Measurements from ENCODE around the gene ETS1.

Gene ETS1

DNA sequence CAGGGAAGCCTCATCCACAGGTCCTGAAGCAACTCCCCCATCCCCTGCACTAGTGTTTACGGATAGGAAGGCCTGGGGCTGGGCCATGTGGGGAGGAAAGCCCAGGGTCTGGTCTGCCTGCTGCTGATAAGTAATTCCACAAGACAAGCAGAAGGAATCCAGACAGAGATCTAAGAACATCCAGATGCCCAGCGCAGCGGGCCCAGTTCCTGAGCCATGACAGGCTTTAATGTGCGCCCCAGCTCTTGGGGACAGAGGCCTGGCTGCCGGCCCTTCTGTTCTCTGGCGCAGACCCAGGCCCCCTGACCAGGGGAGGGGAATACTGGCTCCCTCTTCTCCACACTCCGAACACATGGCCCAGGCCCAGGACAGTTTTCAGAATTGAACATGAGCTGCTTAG, 28.8 kb upstream of the ETS1 start:
- Histone ChIP-seq H3K36me3 (replicated peaks; ENCODE audit: low read depth, low read length) (no peaks in the 10 kb centered on the region), H4K20me1 (ENCODE audit: insufficient read depth, low read length) (no peaks in the 10 kb centered on the region), H2AFZ (ENCODE audit: low read depth, low read length) (no peak overlapping the region), H3K9ac (ENCODE audit: low read length) (no peak overlapping the region), H3K27ac (ENCODE audit: low read length) (no peak overlapping the region), H3K79me2 (ENCODE audit: low read length) (no peaks in the 10 kb centered on the region), H3K9me3 (ENCODE audit: insufficient read depth, low read length) (peaks cover 5% of the 10 kb centered on the region; the same call in 1 of the 2 replicates), H3K4me2 (ENCODE audit: low read length) (no peak overlapping the region), H3K4me3 (ENCODE audit: low read length) (no peak overlapping the region), H3K4me1 (ENCODE audit: low read length) (peaks cover 44% of the 10 kb centered on the region), H3K27me3 (ENCODE audit: low read depth, low read length) (no peaks in the 10 kb centered on the region)
- TF ChIP-seq EZH2phosphoT487 (IDR thresholded peaks at IDR 0.05; ENCODE audit: low read depth): no peak
- TF ChIP-seq, protein P1, sequence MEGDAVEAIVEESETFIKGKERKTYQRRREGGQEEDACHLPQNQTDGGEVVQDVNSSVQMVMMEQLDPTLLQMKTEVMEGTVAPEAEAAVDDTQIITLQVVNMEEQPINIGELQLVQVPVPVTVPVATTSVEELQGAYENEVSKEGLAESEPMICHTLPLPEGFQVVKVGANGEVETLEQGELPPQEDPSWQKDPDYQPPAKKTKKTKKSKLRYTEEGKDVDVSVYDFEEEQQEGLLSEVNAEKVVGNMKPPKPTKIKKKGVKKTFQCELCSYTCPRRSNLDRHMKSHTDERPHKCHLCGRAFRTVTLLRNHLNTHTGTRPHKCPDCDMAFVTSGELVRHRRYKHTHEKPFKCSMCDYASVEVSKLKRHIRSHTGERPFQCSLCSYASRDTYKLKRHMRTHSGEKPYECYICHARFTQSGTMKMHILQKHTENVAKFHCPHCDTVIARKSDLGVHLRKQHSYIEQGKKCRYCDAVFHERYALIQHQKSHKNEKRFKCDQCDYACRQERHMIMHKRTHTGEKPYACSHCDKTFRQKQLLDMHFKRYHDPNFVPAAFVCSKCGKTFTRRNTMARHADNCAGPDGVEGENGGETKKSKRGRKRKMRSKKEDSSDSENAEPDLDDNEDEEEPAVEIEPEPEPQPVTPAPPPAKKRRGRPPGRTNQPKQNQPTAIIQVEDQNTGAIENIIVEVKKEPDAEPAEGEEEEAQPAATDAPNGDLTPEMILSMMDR (IDR thresholded peaks at IDR 0.05; ENCODE audit: low read depth, low read length): no peak

DNA sequence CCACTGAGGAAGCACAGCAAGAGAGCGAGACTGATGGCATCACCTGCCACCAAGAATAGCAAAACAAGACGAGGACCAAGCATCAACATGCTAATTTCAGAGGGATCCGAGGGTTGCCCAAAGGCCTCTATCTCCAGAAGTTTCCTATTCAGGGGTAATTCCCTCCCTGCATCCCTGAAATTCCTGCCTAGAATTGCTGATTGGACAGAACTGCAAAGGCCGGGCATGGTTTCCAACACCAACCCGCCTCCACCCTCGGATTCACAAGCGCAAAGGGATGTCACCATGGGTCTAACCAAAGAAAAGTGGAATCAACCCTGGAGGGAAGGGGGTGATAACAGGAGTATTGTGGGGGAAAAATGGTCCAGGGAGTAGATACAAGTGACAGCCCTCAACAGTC, 28.3 kb upstream of the ETS1 start:
- peaks cover 5% of the 10 kb centered on the region; the same call in 1 of the 2 replicates for H3K9me3 ChIP-seq (ENCODE audit: insufficient read depth, low read length)
- no peak overlapping the region for H3K4me3 ChIP-seq (ENCODE audit: low read length)
- TF ChIP-seq, protein P1 (IDR thresholded peaks at IDR 0.05; ENCODE audit: low read depth, low read length): no peak
- TF ChIP-seq EZH2phosphoT487 (IDR thresholded peaks at IDR 0.05; ENCODE audit: low read depth): no peak
- peaks cover 43% of the 10 kb centered on the region for H3K4me1 ChIP-seq (ENCODE audit: low read length)
- no peak overlapping the region for H3K27ac ChIP-seq (ENCODE audit: low read length)
- no peaks in the 10 kb centered on the region for H3K36me3 ChIP-seq (replicated peaks; ENCODE audit: low read depth, low read length)
- no peaks in the 10 kb centered on the region for H3K79me2 ChIP-seq (ENCODE audit: low read length)
- no peak overlapping the region for H2AFZ ChIP-seq (ENCODE audit: low read depth, low read length)
- H3K9ac ChIP-seq (ENCODE audit: low read length): no peak overlapping the region
- H4K20me1 ChIP-seq (ENCODE audit: insufficient read depth, low read length): no peaks in the 10 kb centered on the region
- no peaks in the 10 kb centered on the region for H3K27me3 ChIP-seq (ENCODE audit: low read depth, low read length)
- H3K4me2 ChIP-seq (ENCODE audit: low read length): no peak overlapping the region

DNA sequence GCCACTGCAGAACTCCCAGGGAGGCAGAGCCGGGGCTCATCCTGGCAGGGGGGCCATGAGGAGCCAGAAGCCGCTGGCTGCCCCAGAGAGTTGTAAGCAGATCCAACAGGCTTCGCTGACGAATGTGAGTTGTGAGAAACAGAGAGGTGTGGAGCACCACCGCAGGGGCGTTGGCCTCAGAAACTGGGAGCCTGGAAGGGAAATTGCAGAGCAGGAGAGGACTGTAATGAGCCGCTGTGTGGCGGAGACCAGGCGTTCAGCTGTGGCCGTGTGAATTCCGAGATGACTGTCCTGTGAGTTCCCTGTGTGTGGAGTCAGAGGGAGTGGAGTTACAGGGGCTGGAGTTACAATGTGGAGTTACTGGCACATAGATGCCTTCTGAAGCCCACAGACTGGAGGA, 27.7 kb upstream of the ETS1 start:
- H3K27ac ChIP-seq (ENCODE audit: low read length): no peak overlapping the region
- H3K9me3 ChIP-seq (ENCODE audit: insufficient read depth, low read length): peaks cover 5% of the 10 kb centered on the region; the same call in 1 of the 2 replicates
- H3K4me1 ChIP-seq (ENCODE audit: low read length): peaks cover 42% of the 10 kb centered on the region
- TF ChIP-seq, protein P1 (IDR thresholded peaks at IDR 0.05; ENCODE audit: low read depth, low read length): no peak
- TF ChIP-seq EZH2phosphoT487 (IDR thresholded peaks at IDR 0.05; ENCODE audit: low read depth): no peak
- no peak overlapping the region for H3K9ac ChIP-seq (ENCODE audit: low read length)
- no peaks in the 10 kb centered on the region for H4K20me1 ChIP-seq (ENCODE audit: insufficient read depth, low read length)
- H3K36me3 ChIP-seq (replicated peaks; ENCODE audit: low read depth, low read length): no peaks in the 10 kb centered on the region
- H3K79me2 ChIP-seq (ENCODE audit: low read length): no peaks in the 10 kb centered on the region
- no peaks in the 10 kb centered on the region for H3K27me3 ChIP-seq (ENCODE audit: low read depth, low read length)
- H2AFZ ChIP-seq (ENCODE audit: low read depth, low read length): no peak overlapping the region
- no peak overlapping the region for H3K4me3 ChIP-seq (ENCODE audit: low read length)
- H3K4me2 ChIP-seq (ENCODE audit: low read length): no peak overlapping the region

DNA sequence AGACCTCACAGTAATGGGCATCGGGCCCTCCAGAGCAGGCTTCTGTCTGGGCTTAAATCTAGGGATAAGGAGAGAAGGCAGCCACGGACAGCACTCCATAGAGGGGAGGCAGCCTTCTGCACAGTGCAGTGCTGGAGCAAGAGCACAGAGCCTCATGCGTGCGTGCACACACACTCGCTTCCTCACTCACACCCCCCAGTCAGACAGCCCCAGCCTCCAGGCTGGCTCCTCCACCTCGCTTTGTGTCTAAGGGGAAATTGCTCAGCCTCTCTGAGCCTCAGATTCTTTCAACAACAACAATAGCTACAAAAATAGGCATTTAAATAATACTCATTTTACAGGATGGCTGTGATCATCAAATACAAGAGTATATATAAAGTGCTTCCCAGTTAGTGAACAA, 26.7 kb upstream of the ETS1 start:
- H3K79me2 ChIP-seq (ENCODE audit: low read length): no peaks in the 10 kb centered on the region
- H3K9ac ChIP-seq (ENCODE audit: low read length): no peak overlapping the region
- H3K4me2 ChIP-seq (ENCODE audit: low read length): no peak overlapping the region
- H4K20me1 ChIP-seq (ENCODE audit: insufficient read depth, low read length): no peaks in the 10 kb centered on the region
- H3K9me3 ChIP-seq (ENCODE audit: insufficient read depth, low read length): peaks cover 5% of the 10 kb centered on the region; the same call in 1 of the 2 replicates
- no peaks in the 10 kb centered on the region for H3K27me3 ChIP-seq (ENCODE audit: low read depth, low read length)
- H3K4me3 ChIP-seq (ENCODE audit: low read length): no peak overlapping the region
- H3K4me1 ChIP-seq (ENCODE audit: low read length): peaks cover 42% of the 10 kb centered on the region
- TF ChIP-seq, protein P1 (IDR thresholded peaks at IDR 0.05; ENCODE audit: low read depth, low read length): no peak
- no peak for TF ChIP-seq EZH2phosphoT487 (IDR thresholded peaks at IDR 0.05; ENCODE audit: low read depth)
- H2AFZ ChIP-seq (ENCODE audit: low read depth, low read length): no peak overlapping the region
- H3K36me3 ChIP-seq (replicated peaks; ENCODE audit: low read depth, low read length): no peaks in the 10 kb centered on the region
- no peak overlapping the region for H3K27ac ChIP-seq (ENCODE audit: low read length)
